ENCODE data around the gene SLC10A6.
"Not testable (repeated sequence)": the region's sequence is repeated elsewhere in the genome, so short reads cannot be mapped to it uniquely, and the experiment has no call there.

SLC10A6 gene

GRCh38 chr4:86848732-86849619, at the start of gene SLC10A6:
TSS of gene SLC10A6 (minus strand) at chr4:86849384. CDS start at chr4:86849115, 269 bp downstream.
- DNase-seq = no peak

- DNase-seq = no peak
Measured at GRCh38 chr4:86898562-86898961, 49.4 kb upstream of the SLC10A6 start.

GRCh38 chr4:86896596-86896995, 47.4 kb upstream of the SLC10A6 start:
- DNase-seq = no peak

- DNase-seq = peak; percentile 69
Measured at GRCh38 chr4:86895692-86896488, 46.7 kb upstream of the SLC10A6 start.

- DNase-seq = no peak
Measured at GRCh38 chr4:86894455-86894854, 45.3 kb upstream of the SLC10A6 start.

GRCh38 chr4:86893136-86893535, 44.0 kb upstream of the SLC10A6 start:
- DNase-seq = no peak

GRCh38 chr4:86892636-86892960, 43.4 kb upstream of the SLC10A6 start:
- DNase-seq = no peak

- DNase-seq = peak; percentile 58
Measured at GRCh38 chr4:86891762-86892635, 42.8 kb upstream of the SLC10A6 start, which contains the start of gene C4orf36. TSS of gene C4orf36 (minus strand) at chr4:86892422. CDS start at chr4:86891520, 902 bp downstream.

GRCh38 chr4:86890790-86891189, 41.6 kb upstream of the SLC10A6 start:
- no peak for DNase-seq

- no peak for DNase-seq
Measured at GRCh38 chr4:86879641-86880040, 30.5 kb upstream of the SLC10A6 start.

- DNase-seq = no peak
Measured at GRCh38 chr4:86878640-86879039, 29.5 kb upstream of the SLC10A6 start.

GRCh38 chr4:86876894-86877685, 27.9 kb upstream of the SLC10A6 start:
- no peak for DNase-seq

GRCh38 chr4:86875436-86875835, 26.3 kb upstream of the SLC10A6 start:
- DNase-seq = not testable (repeated sequence)

- no peak for DNase-seq
Measured at GRCh38 chr4:86872135-86872534, 23.0 kb upstream of the SLC10A6 start.

GRCh38 chr4:86870442-86871069, 21.4 kb upstream of the SLC10A6 start:
- DNase-seq = no peak

- DNase-seq = no peak
Measured at GRCh38 chr4:86857341-86858052, 8.3 kb upstream of the SLC10A6 start.

- no peak for DNase-seq
Measured at GRCh38 chr4:86856896-86857295, 7.7 kb upstream of the SLC10A6 start.

GRCh38 chr4:86855572-86855971, 6.4 kb upstream of the SLC10A6 start:
- DNase-seq = no peak

GRCh38 chr4:86853209-86853608, 4.0 kb upstream of the SLC10A6 start:
- no peak for DNase-seq

- no peak for DNase-seq
Measured at GRCh38 chr4:86848136-86848535, 1.0 kb downstream of the SLC10A6 start.

- DNase-seq = no peak
Measured at GRCh38 chr4:86847571-86847970, 1.6 kb downstream of the SLC10A6 start.

Measured in NCI-H1694 (cell line).